Glutamatergic neuron (in vitro differentiated cells): Measurements from ENCODE around the gene CYP27C1. TPM values are rescaled to one million over a fixed set of nuclear protein-coding genes. Genes with fewer than 3 reads are reported as not detected.

ENCODE experiments used
- DNase-seq: peaks from one replicate; pipeline ENCODE4 v3.0.0; 2022
- H3K27ac Mint-ChIP-seq: one replicate; pipeline ENCODE4 v1.8.0; 2020; ENCODE audit warnings: mild to moderate bottlenecking, mixed read lengths, inconsistent platforms; ENCODE audit not compliant: unreplicated experiment
- H3K27me3 Mint-ChIP-seq: one replicate; pipeline ENCODE4 v1.8.0; 2020; ENCODE audit warnings: mild to moderate bottlenecking, moderate library complexity, mixed read lengths, inconsistent platforms; ENCODE audit not compliant: unreplicated experiment
- H3K36me3 Mint-ChIP-seq: one replicate; pipeline ENCODE4 v1.8.0; 2020; ENCODE audit warnings: mild to moderate bottlenecking, mixed read lengths, inconsistent platforms; ENCODE audit not compliant: unreplicated experiment
- H3K4me1 Mint-ChIP-seq: one replicate; pipeline ENCODE4 v1.8.0; 2020; ENCODE audit warnings: mild to moderate bottlenecking, low read depth, mixed read lengths, inconsistent platforms; ENCODE audit not compliant: unreplicated experiment
- H3K4me3 Mint-ChIP-seq: one replicate; pipeline ENCODE4 v1.8.0; 2020; ENCODE audit warnings: mild to moderate bottlenecking, mixed read lengths, inconsistent platforms; ENCODE audit not compliant: unreplicated experiment
- H3K9me3 Mint-ChIP-seq: one replicate; pipeline ENCODE4 v1.8.0; 2020; ENCODE audit warnings: mild to moderate bottlenecking, moderate library complexity, mixed read lengths, inconsistent platforms; ENCODE audit not compliant: unreplicated experiment
- CTCF ChIP-seq: fragments of 200-600 bp; sonication (generic); IDR thresholded peaks from one replicate; pipeline ENCODE4 v1.5.0; 2021; ENCODE audit not compliant: partially characterized antibody, unreplicated experiment
- total RNA-seq: library from RNA; stranded (reverse); fragmentation: NEBNext Ultra II Directional; extraction: Animal tissue kit (Norgen Biotek cat#: 25700); gene quantifications from one replicate; pipeline ENCODE4 v1.2.1, GENCODE V29; 2021; ENCODE audit not compliant: unreplicated experiment

CYP27C1 gene
- total RNA-seq, 1 donor from 2014 or later: 4.3 TPM

GRCh38 chr2:127182626-127183458 lies 37.3 kb downstream of the CYP27C1 start:
- H3K27me3 Mint-ChIP-seq: peaks cover 1% of the 10 kb centered on the region
- no peak for DNase-seq
- H3K9me3 Mint-ChIP-seq: no peaks in the 10 kb centered on the region
- no peak for TF ChIP-seq CTCF
- H3K36me3 Mint-ChIP-seq: no peaks in the 10 kb centered on the region
- no peaks in the 10 kb centered on the region for H3K4me1 Mint-ChIP-seq
- no peak overlapping the region for H3K4me3 Mint-ChIP-seq
- H3K27ac Mint-ChIP-seq: no peak overlapping the region

- H3K36me3 Mint-ChIP-seq: no peaks in the 10 kb centered on the region
- H3K4me3 Mint-ChIP-seq: no peak overlapping the region
- TF ChIP-seq CTCF: no peak
- no peak for DNase-seq
- no peak overlapping the region for H3K27ac Mint-ChIP-seq
- peaks cover 4% of the 10 kb centered on the region for H3K27me3 Mint-ChIP-seq
- peaks cover under 1% of the 10 kb centered on the region for H3K9me3 Mint-ChIP-seq
- H3K4me1 Mint-ChIP-seq: no peaks in the 10 kb centered on the region
These were observed 38.2 kb downstream of the CYP27C1 start for GRCh38 chr2:127181851-127182250.

GRCh38 chr2:127179766-127180165 lies 40.3 kb downstream of the CYP27C1 start:
- no peak for TF ChIP-seq CTCF
- Mint-ChIP-seq H3K27me3 (peaks cover 8% of the 10 kb centered on the region), H3K4me3 (no peak overlapping the region), H3K4me1 (peaks cover 15% of the 10 kb centered on the region), H3K27ac (no peak overlapping the region), H3K36me3 (no peaks in the 10 kb centered on the region), H3K9me3 (peaks cover 2% of the 10 kb centered on the region)
- no peak for DNase-seq

- Mint-ChIP-seq H3K27me3 (peaks cover 6% of the 10 kb centered on the region), H3K4me1 (peaks cover 22% of the 10 kb centered on the region), H3K36me3 (no peaks in the 10 kb centered on the region), H3K9me3 (peaks cover 2% of the 10 kb centered on the region), H3K27ac (peak overlapping the region; percentile 44), H3K4me3 (no peak overlapping the region)
- no peak for TF ChIP-seq CTCF
- DNase-seq: no peak
These were observed 42.4 kb downstream of the CYP27C1 start for GRCh38 chr2:127177617-127178263.
